ENCODE measurements around the gene CKLF. TPM values are rescaled to one million over a fixed set of nuclear protein-coding genes. Genes with fewer than 3 reads are reported as not detected.
A peak's percentile ranks its signal among the peaks of the same experiment; 100 is the strongest.

The CKLF gene
- total RNA-seq, 6 experiments from 2014 or later = 8.4 to 30.5 (median 14.0) TPM

- DNase-seq (peak in 1 of 3 donors; percentile 46), ATAC-seq (no peak)
- intact Hi-C loops (cut with DNase I) = no loop called here
- peaks cover 0 to 63% (median 28%) of the 10 kb centered on the region in 4 donors for H3K4me1 ChIP-seq
- no peaks in the 10 kb centered on the region for H3K27me3 ChIP-seq
- peak overlapping the region; percentile 68 to 99 (median 99) for H3K27ac ChIP-seq
- H3K36me3 ChIP-seq = no peaks in the 10 kb centered on the region
- no peaks in the 10 kb centered on the region for H3K9me3 ChIP-seq
- H3K4me3 ChIP-seq = no peak overlapping the region
- TF ChIP-seq CTCF (IDR thresholded peaks at IDR 0.05) (no peak), POLR2A (IDR thresholded peaks at IDR 0.05) (no peak)
- 89% methylated on average over 5 of the region's 11 CpGs for WGBS (ENCODE audit: insufficient coverage, low coverage, low lambda C conversion rate, missing lambda C conversion rate)
Observed at GRCh38 chr16:66519482-66520373, 32.6 kb upstream of the CKLF start.

- Histone ChIP-seq H3K36me3 (no peaks in the 10 kb centered on the region), H3K4me3 (no peak overlapping the region), H3K27me3 (no peaks in the 10 kb centered on the region), H3K9me3 (no peaks in the 10 kb centered on the region), H3K27ac (peak overlapping the region; percentile 70 to 99 (median 99)), H3K4me1 (peaks cover 0 to 57% (median 22%) of the 10 kb centered on the region in 4 donors)
- ATAC-seq (no peak), DNase-seq (peak in 1 of 3 donors; percentile 64)
- TF ChIP-seq POLR2A (IDR thresholded peaks at IDR 0.05) = peak; percentile 25
- no peak for TF ChIP-seq CTCF (IDR thresholded peaks at IDR 0.05)
- intact Hi-C loops (cut with DNase I) = no loop called here
- WGBS (ENCODE audit: insufficient coverage, low coverage, low lambda C conversion rate, missing lambda C conversion rate) = 65% methylated on average over 12 of the region's 14 CpGs
Observed at GRCh38 chr16:66520406-66521170, 31.8 kb upstream of the CKLF start.

- TF ChIP-seq CTCF (IDR thresholded peaks at IDR 0.05) = no peak
- no peak for TF ChIP-seq POLR2A (IDR thresholded peaks at IDR 0.05)
- no peak for ATAC-seq
- WGBS (ENCODE audit: insufficient coverage, low coverage, low lambda C conversion rate, missing lambda C conversion rate) = no CpG with 5 or more reads among the region's 5 CpGs
- Histone ChIP-seq H3K27me3 (no peaks in the 10 kb centered on the region), H3K4me1 (peaks cover 0 to 50% (median 15%) of the 10 kb centered on the region in 4 donors), H3K9me3 (no peaks in the 10 kb centered on the region), H3K4me3 (no peak overlapping the region), H3K27ac (peak overlapping the region; percentile 43 to 99 (median 70)), H3K36me3 (no peaks in the 10 kb centered on the region)
- intact Hi-C loops (cut with DNase I) = no loop called here
- DNase-seq = peak in 1 of 3 donors; percentile 50
Observed at GRCh38 chr16:66521252-66521713, 31.1 kb upstream of the CKLF start.

- no peaks in the 10 kb centered on the region for H3K36me3 ChIP-seq
- peaks cover 0 to 44% (median 12%) of the 10 kb centered on the region in 4 donors for H3K4me1 ChIP-seq
Observed at GRCh38 chr16:66521951-66522771, 30.2 kb upstream of the CKLF start.

More at GRCh38 chr16:66521951-66522771, 30.2 kb upstream of the CKLF start:
- peak; percentile 11 to 35 (median 15) for ATAC-seq
- no peaks in the 10 kb centered on the region for H3K27me3 ChIP-seq
- DNase-seq = peak; percentile 64 to 79 (median 67)
- H3K27ac ChIP-seq = peak overlapping the region; percentile 43 to 99 (median 70)
- WGBS (ENCODE audit: insufficient coverage, low coverage, low lambda C conversion rate, missing lambda C conversion rate) = 50% methylated on average over 12 of the region's 17 CpGs
- TF ChIP-seq POLR2A (IDR thresholded peaks at IDR 0.05) = no peak
- no peak for TF ChIP-seq CTCF (IDR thresholded peaks at IDR 0.05)
- no peak overlapping the region for H3K4me3 ChIP-seq
- H3K9me3 ChIP-seq = no peaks in the 10 kb centered on the region
- intact Hi-C loops (cut with DNase I) = no loop called here
